HCT116 (cell line): ENCODE data around the gene TFF3. TPM values are rescaled to one million over a fixed set of nuclear protein-coding genes. Genes with fewer than 3 reads are reported as not detected.

Experiments used
- ATAC-seq: fragments of 200-7000 bp; cut with Tn5 transposase; 2 replicates; pipeline ENCODE4 v1.9.1; 2020; ENCODE audit warnings: mild to moderate bottlenecking, moderate library complexity
- BruUV-seq: library from RNA; stranded (reverse); fragments of 400-500 nt; replicated peaks from 2 replicates; lab custom pipeline; 2021; lab: Mats Ljungman, UMichigan
- CTCF ChIA-PET: fragments of 300-600 bp; sonication (Branson Sonifier 250); formaldehyde crosslinking; loops from one replicate; lab custom pipeline; 2021; ENCODE audit warnings: antibody characterized with exemption; lab: Charles Lee
- POLR2A ChIA-PET: fragments of 300-600, 350-600 bp; sonication (Branson Sonifier 250); formaldehyde crosslinking; loops from one replicate; lab custom pipeline; 2021; ENCODE audit warnings: antibody characterized with exemption; lab: Charles Lee
- RAD21 ChIA-PET, 2 experiments: fragments of 300-600 bp; sonication (Branson Sonifier 250); formaldehyde crosslinking; loops; one replicate each; lab custom pipeline; 2023; ENCODE audit warnings: low total read pairs in 2 of 2; ENCODE audit not compliant: uncharacterized antibody in 2 of 2, unreplicated experiment in 2 of 2, low non-redundant PET in 1 of 2; lab: Charles Lee
- DNase-seq: peaks from one replicate; pipeline ENCODE4 v3.0.0-alpha.2; 2010; ENCODE audit warnings: low read depth, low spot score
- H2AFZ ChIP-seq: fragments of 200-600 bp; shearing (Covaris generic), sonication (generic); 2 replicates; pipeline ENCODE4 v1.6.1; 2017; ENCODE audit warnings: low read depth, mixed run types, mixed read lengths, antibody characterized with exemption, low read length; ENCODE audit not compliant: poor library complexity, severe bottlenecking
- H3K27ac ChIP-seq: 2 replicates; pipeline ENCODE4 v1.5.1; 2012; ENCODE audit warnings: low read depth, low read length
- H3K27me3 ChIP-seq: fragments of 200-600 bp; sonication (generic); 2 replicates; pipeline ENCODE4 v1.6.1; 2016; ENCODE audit warnings: mixed run types, low read length, mixed read lengths; ENCODE audit not compliant: insufficient read depth
- H3K36me3 ChIP-seq, 2 experiments: fragments of 200-500 bp in 1 of 2; fragments of 200-600 bp in 1 of 2; sonication (Bioruptor generic) in 1 of 2; sonication (generic) in 1 of 2; 2 replicates each; pipeline versions ENCODE4 v1.5.1 to v1.6.1; 2014 to 2016; ENCODE audit warnings: low read length in 2 of 2, inconsistent platforms in 1 of 2, mixed read lengths in 1 of 2, mixed run types in 1 of 2; ENCODE audit not compliant: insufficient read depth in 2 of 2, control insufficient read depth in 1 of 2
- H3K4me1 ChIP-seq, 2 experiments: fragments of 200-600 bp in 1 of 2; sonication (generic) in 1 of 2; 2 replicates each; pipeline versions ENCODE4 v1.5.1 to v1.6.1; 2012 to 2017; ENCODE audit warnings: low read length in 2 of 2, inconsistent platforms in 1 of 2, mild to moderate bottlenecking in 1 of 2, mixed read lengths in 1 of 2, mixed run types in 1 of 2, moderate library complexity in 1 of 2; ENCODE audit not compliant: insufficient read depth in 2 of 2, control insufficient read depth in 1 of 2
- H3K4me2 ChIP-seq: fragments of 200-600 bp; sonication (generic); 2 replicates; pipeline ENCODE4 v1.6.1; 2017; ENCODE audit warnings: mixed run types, low read length, mixed read lengths
- H3K4me3 ChIP-seq, 2 experiments: fragments of 200-600 bp in 1 of 2; sonication (generic) in 1 of 2; replicated peaks in 1 of 2; 2 replicates each; pipeline ENCODE4 v1.5.1; 2011 to 2016; ENCODE audit warnings: low read length in 2 of 2, control low read depth in 1 of 2, low read depth in 1 of 2, mild to moderate bottlenecking in 1 of 2, mixed read lengths in 1 of 2, mixed run types in 1 of 2
- H3K79me2 ChIP-seq: fragments of 200-600 bp; sonication (generic); 2 replicates; pipeline ENCODE4 v1.6.1; 2017; ENCODE audit warnings: mild to moderate bottlenecking, mixed run types, low read length, moderate library complexity, mixed read lengths; ENCODE audit not compliant: insufficient read depth
- H3K9ac ChIP-seq: fragments of 200-600 bp; sonication (generic); 2 replicates; pipeline ENCODE4 v1.6.1; 2016; ENCODE audit warnings: low read length, mixed read lengths
- H3K9me2 ChIP-seq: fragments of 200-600 bp; sonication (generic), shearing (Covaris generic); 2 replicates; pipeline ENCODE4 v1.6.1; 2017; ENCODE audit warnings: mixed run types, mild to moderate bottlenecking, moderate library complexity; ENCODE audit not compliant: insufficient read depth
- H3K9me3 ChIP-seq, 2 experiments: fragments of 200-500 bp in 1 of 2; fragments of 200-600 bp in 1 of 2; sonication (Bioruptor generic) in 1 of 2; sonication (generic) in 1 of 2; 2 replicates each; pipeline ENCODE4 v1.6.1; 2014 to 2017; ENCODE audit warnings: low read length in 2 of 2, mixed read lengths in 2 of 2, inconsistent platforms in 1 of 2, low read depth in 1 of 2, mild to moderate bottlenecking in 1 of 2, mixed run types in 1 of 2, moderate library complexity in 1 of 2; ENCODE audit not compliant: control insufficient read depth in 1 of 2, insufficient read depth in 1 of 2
- H4K20me1 ChIP-seq: fragments of 200-600 bp; sonication (generic), shearing (Covaris generic); 2 replicates; pipeline ENCODE4 v1.6.1; 2017; ENCODE audit warnings: mixed run types, mild to moderate bottlenecking, moderate library complexity; ENCODE audit not compliant: insufficient read depth
- ATF3 ChIP-seq: IDR thresholded peaks from 2 replicates; pipeline ENCODE4 v1.6.1; 2012
- CBX3 ChIP-seq: IDR thresholded peaks from 2 replicates; pipeline ENCODE4 v1.6.1; 2012; ENCODE audit warnings: low read depth
- CEBPB ChIP-seq: IDR thresholded peaks from 2 replicates; pipeline ENCODE4 v1.6.1; 2012; ENCODE audit warnings: low read depth
- CTCF ChIP-seq, 3 experiments: fragments of 200-600 bp in 1 of 3; sonication (generic) in 1 of 3; IDR thresholded peaks in 2 of 3; conservative IDR thresholded peaks in 1 of 3; 2 replicates each; pipeline ENCODE4 v1.5.1; 2012 to 2017; ENCODE audit warnings: low read depth in 2 of 3, low read length in 2 of 3, antibody characterized with exemption in 1 of 3, borderline replicate concordance in 1 of 3, control low read depth in 1 of 3, mild to moderate bottlenecking in 1 of 3, mixed read lengths in 1 of 3, mixed run types in 1 of 3, moderate library complexity in 1 of 3; ENCODE audit not compliant: insufficient read depth in 1 of 3
- EGR1 ChIP-seq: IDR thresholded peaks from 2 replicates; pipeline ENCODE4 v1.6.1; 2012; ENCODE audit warnings: low read depth
- ELF1 ChIP-seq: IDR thresholded peaks from 2 replicates; pipeline ENCODE4 v1.6.1; 2012; ENCODE audit warnings: low read depth, borderline replicate concordance
- EZH2 ChIP-seq: fragments of 200-600 bp; sonication (generic); IDR thresholded peaks from 2 replicates; pipeline ENCODE4 v1.6.1; 2017; ENCODE audit warnings: antibody characterized with exemption, mixed run types
- EZH2phosphoT487 ChIP-seq: fragments of 200-600 bp; IDR thresholded peaks from 2 replicates; pipeline ENCODE4 v1.6.1; 2018; ENCODE audit warnings: antibody characterized with exemption, borderline replicate concordance
- FOSL1 ChIP-seq: IDR thresholded peaks from 2 replicates; pipeline ENCODE4 v1.6.1; 2012; ENCODE audit warnings: low read depth
- POLR2A ChIP-seq: IDR thresholded peaks from 2 replicates; pipeline ENCODE4 v1.7.0; 2011; ENCODE audit warnings: borderline replicate concordance; ENCODE audit not compliant: insufficient read depth, insufficient read length; ENCODE audit errors: extremely low read depth
- POLR2AphosphoS5 ChIP-seq: IDR thresholded peaks from 2 replicates; pipeline ENCODE4 v1.6.1; 2011; ENCODE audit warnings: mild to moderate bottlenecking, low read depth, low read length, moderate library complexity
- RAD21 ChIP-seq: IDR thresholded peaks from 2 replicates; pipeline ENCODE4 v1.6.1; 2012; ENCODE audit warnings: low read depth, mild to moderate bottlenecking
- REST ChIP-seq: IDR thresholded peaks from 2 replicates; pipeline ENCODE4 v1.6.1; 2012; ENCODE audit warnings: low read depth
- SP1 ChIP-seq: IDR thresholded peaks from 2 replicates; pipeline ENCODE4 v1.6.1; 2012; ENCODE audit warnings: low read depth
- YY1 ChIP-seq: IDR thresholded peaks from 2 replicates; pipeline ENCODE4 v1.6.1; 2011; ENCODE audit warnings: low read length, low read depth, moderate library complexity, mild to moderate bottlenecking; ENCODE audit not compliant: insufficient replicate concordance; ENCODE audit errors: extremely low read depth
- ZBTB33 ChIP-seq: IDR thresholded peaks from 2 replicates; pipeline ENCODE4 v1.6.1; 2011; ENCODE audit warnings: mild to moderate bottlenecking, low read length, moderate library complexity; ENCODE audit not compliant: insufficient replicate concordance; ENCODE audit errors: extremely low read depth
- ZFX ChIP-seq: fragments of 450-650 bp; IDR thresholded peaks from 2 replicates; pipeline ENCODE4 v1.6.1; 2017
- ZNF274 ChIP-seq: fragments of 200-500 bp; sonication (Bioruptor generic); IDR thresholded peaks from 2 replicates; pipeline ENCODE4 v1.6.1; 2014; ENCODE audit warnings: mild to moderate bottlenecking, low read depth, low read length, inconsistent platforms
- intact Hi-C: fragments of 100-400 bp; cut with micrococcal nuclease; formaldehyde crosslinking; loops from 2 replicates; pipeline ENCODE4 v1.10.0; 2022
- total RNA-seq: library from RNA; stranded (reverse); gene quantifications from one replicate; pipeline ENCODE4 v1.2.1, GENCODE V29; 2021; ENCODE audit not compliant: unreplicated experiment

The TFF3 gene
- total RNA-seq, 1 experiment from 2014 or later: 0.22 TPM

- no peak for DNase-seq
- Histone ChIP-seq H4K20me1 (no peaks in the 10 kb centered on the region), H3K9me2 (no peaks in the 10 kb centered on the region), H3K79me2 (no peaks in the 10 kb centered on the region), H3K9ac (no peak within 1 kb of the TSS), H3K9me3 (no peaks in the 10 kb centered on the region), H2AFZ (no peak within 1 kb of the TSS), H3K27ac (no peak within 1 kb of the TSS), H3K27me3 (no peaks in the 10 kb centered on the region), H3K4me2 (no peak within 1 kb of the TSS), H3K4me1 (no peaks in the 10 kb centered on the region), H3K4me3 (no peak within 1 kb of the TSS), H3K36me3 (no peaks in the 10 kb centered on the region)
- POLR2A ChIA-PET: no interaction called here
- no peak for ATAC-seq
- TF ChIP-seq POLR2AphosphoS5 (no peak), EZH2 (no peak), EZH2phosphoT487 (no peak), RAD21 (no peak), POLR2A (no peak), ATF3 (no peak), YY1 (no peak), ZFX (no peak), FOSL1 (no peak), CEBPB (no peak), REST (no peak), EGR1 (no peak), SP1 (no peak), CTCF (IDR thresholded peaks at IDR 0.05 in 2 of 3, conservative IDR thresholded peaks at IDR 0.05 in 1 of 3; ENCODE audit: borderline replicate concordance in 1 of 3, insufficient read depth in 1 of 3, low read depth in 2 of 3, low read length in 2 of 3) (no peak), ZBTB33 (no peak), ELF1 (no peak), ZNF274 (no peak), CBX3 (no peak)
- CTCF ChIA-PET: no interaction called here
- RAD21 ChIA-PET: no interaction called here
- intact Hi-C loops: no loop called here
- no TSS peak for BruUV-seq
Observed at GRCh38 chr21:42350927-42351426, 35.8 kb upstream of the TFF3 start, which contains the start of gene TFF2. Gene TFF2 (minus strand): TSS chr21:42350994. CDS start chr21:42350957, 37 bp downstream.
